Mesodermal cell (in vitro differentiated cells): ENCODE data around the gene COL4A2.

Source experiments
- H3K27ac ChIP-seq: 2 replicates; pipeline ENCODE4 v1.7.0; 2013; ENCODE audit warnings: mild to moderate bottlenecking, low read depth, low read length, moderate library complexity; ENCODE audit not compliant: severe bottlenecking
- H3K36me3 ChIP-seq: 2 replicates; pipeline ENCODE4 v1.7.1; 2013; ENCODE audit warnings: mild to moderate bottlenecking, low read length, moderate library complexity; ENCODE audit not compliant: control insufficient read depth, insufficient read depth
- H3K4me1 ChIP-seq: one replicate; pipeline ENCODE4 v1.7.1; 2013; ENCODE audit warnings: mild to moderate bottlenecking, low read length; ENCODE audit not compliant: insufficient read depth, control insufficient read depth, poor library complexity, severe bottlenecking
- H3K4me3 ChIP-seq: 2 replicates; pipeline ENCODE4 v1.7.0; 2013; ENCODE audit warnings: low read length, control low read depth, mild to moderate bottlenecking; ENCODE audit not compliant: insufficient read depth, poor library complexity, severe bottlenecking; ENCODE audit errors: extremely low read depth
- H3K9me3 ChIP-seq: 2 replicates; pipeline ENCODE4 v1.7.1; 2013; ENCODE audit warnings: mild to moderate bottlenecking, low read length, moderate library complexity; ENCODE audit not compliant: control insufficient read depth
- WGBS, 2 experiments: methylation state at CpG; one replicate each; pipeline ENCODE4 v1.1.5; 2013; ENCODE audit warnings: missing lambda C conversion rate in 2 of 2; ENCODE audit not compliant: insufficient coverage in 2 of 2; 5-methylcytosine and 5-hydroxymethylcytosine counted together

COL4A2 gene

DNA sequence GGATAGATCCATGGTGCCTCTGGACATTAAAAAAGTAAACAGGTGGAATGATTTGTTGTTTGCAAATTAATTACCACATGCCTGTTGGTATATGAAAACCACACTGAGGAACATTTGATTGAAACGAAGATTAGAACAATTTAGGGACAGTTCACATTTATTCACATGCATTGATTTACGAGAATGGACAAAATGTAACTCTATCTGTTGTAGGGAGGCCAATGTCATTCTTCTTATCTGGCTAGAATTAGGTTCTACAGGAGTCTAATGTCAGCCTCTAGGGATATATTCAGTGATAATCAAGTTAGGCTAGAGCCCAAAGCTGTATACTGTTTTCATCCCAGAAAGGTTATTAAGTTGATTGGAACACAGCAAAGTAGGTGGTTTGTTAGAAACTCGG lies 125.4 kb downstream of the COL4A2 start:
- no peak overlapping the region for H3K4me3 ChIP-seq
- no peak overlapping the region for H3K27ac ChIP-seq
- H3K9me3 ChIP-seq: no peaks in the 10 kb centered on the region
- 90 to 100% methylated on average over 3 of the region's 3 CpGs for WGBS, 2 experiments
- H3K4me1 ChIP-seq: no peaks in the 10 kb centered on the region
- peaks cover 97% of the 10 kb centered on the region for H3K36me3 ChIP-seq

DNA sequence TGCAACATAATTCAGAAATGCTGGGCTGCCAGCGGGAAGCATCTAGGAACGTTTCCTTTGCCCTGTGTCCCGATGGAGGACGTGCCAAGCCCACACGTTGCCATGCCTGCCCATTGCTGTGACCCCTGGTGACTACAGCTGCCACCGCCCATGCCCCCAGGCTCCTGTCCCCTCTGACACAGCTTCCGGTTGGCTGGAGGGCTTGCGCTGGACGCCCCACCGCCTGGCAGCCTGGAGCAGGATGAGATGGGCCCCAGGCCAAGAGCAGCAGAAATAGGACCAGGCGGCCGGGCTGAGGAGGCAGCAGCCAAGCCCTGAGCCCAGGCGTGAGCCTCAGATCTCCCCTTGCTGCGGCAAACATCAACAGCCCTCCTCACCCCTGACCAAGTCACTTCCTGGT lies 125.9 kb downstream of the COL4A2 start:
- Histone ChIP-seq H3K27ac (no peak overlapping the region), H3K4me3 (no peak overlapping the region), H3K9me3 (no peaks in the 10 kb centered on the region), H3K4me1 (no peaks in the 10 kb centered on the region), H3K36me3 (peaks cover 98% of the 10 kb centered on the region)
- WGBS, 2 experiments: 89 to 96% methylated on average over 13 to 14 of the region's 14 CpGs

DNA sequence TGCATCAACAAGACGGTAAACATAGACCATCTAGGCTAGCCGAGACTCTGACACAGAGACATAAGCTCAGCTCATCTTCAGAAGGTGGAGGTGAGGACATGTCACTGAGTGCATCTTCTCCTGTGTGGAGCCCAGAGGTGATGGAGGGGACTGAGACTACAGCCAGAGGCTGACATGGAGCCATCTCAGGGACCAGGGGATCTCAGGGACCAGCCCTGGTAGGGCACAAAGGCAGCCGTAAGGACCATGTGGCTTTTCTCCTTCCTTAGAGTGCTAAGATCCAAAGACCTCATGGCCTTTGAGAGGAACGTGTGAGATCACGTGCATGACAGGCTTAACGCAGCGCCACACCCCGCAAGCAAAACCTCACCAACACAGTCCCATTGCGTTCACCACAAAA lies 127.5 kb downstream of the COL4A2 start:
- H3K4me1 ChIP-seq: no peaks in the 10 kb centered on the region
- no peak overlapping the region for H3K4me3 ChIP-seq
- no peaks in the 10 kb centered on the region for H3K9me3 ChIP-seq
- WGBS, 2 experiments: 94 to 98% methylated on average over 8 to 9 of the region's 9 CpGs
- peaks cover 98% of the 10 kb centered on the region for H3K36me3 ChIP-seq
- no peak overlapping the region for H3K27ac ChIP-seq

DNA sequence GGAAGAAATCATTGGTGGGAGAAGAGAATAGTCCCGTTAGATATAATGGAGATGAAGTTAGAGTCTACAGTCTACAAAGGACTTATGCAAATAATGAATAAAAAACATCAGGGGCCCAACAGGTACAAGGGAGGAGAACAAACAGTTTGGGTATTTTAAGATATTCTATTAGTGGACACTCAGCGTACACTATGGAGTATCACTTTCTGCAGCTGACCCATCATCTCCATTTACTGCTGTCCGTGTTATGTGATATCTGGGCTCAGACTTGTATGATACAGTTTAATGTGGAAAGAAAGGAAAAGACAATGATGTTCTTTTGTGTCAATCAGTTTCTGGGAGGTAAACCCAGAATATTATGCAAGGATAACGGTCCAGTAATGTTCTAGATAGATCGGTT lies 128.2 kb downstream of the COL4A2 start:
- no peaks in the 10 kb centered on the region for H3K9me3 ChIP-seq
- H3K4me3 ChIP-seq: no peak overlapping the region
- 80 to 90% methylated on average over 2 of the region's 5 CpGs for WGBS, 2 experiments
- no peaks in the 10 kb centered on the region for H3K4me1 ChIP-seq
- no peak overlapping the region for H3K27ac ChIP-seq
- H3K36me3 ChIP-seq: peaks cover 100% of the 10 kb centered on the region

DNA sequence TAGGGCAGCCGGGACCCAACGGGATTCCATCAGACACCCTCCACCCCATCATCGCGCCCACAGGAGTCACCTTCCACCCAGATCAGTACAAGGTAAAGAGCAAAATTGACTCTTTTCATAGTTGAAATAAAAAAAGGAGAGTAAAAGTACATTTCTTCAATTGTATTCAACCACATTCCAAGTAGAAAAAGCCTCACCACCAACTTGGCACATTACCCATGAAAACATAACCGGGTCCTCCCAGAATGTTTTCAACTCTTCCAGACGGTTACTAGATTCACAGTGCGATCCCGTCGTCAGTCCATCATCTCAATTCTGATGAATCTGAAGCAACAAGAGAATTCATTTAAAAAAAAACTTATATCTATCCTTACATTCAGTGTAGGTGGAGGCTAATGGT lies 129.2 kb downstream of the COL4A2 start:
- 94 to 100% methylated on average over 5 of the region's 9 CpGs for whole genome bisulfite sequencing, 2 experiments
- H3K27ac ChIP-seq: no peak overlapping the region
- no peaks in the 10 kb centered on the region for H3K9me3 ChIP-seq
- H3K4me3 ChIP-seq: no peak overlapping the region
- H3K4me1 ChIP-seq: no peaks in the 10 kb centered on the region
- H3K36me3 ChIP-seq: peaks cover 100% of the 10 kb centered on the region

DNA sequence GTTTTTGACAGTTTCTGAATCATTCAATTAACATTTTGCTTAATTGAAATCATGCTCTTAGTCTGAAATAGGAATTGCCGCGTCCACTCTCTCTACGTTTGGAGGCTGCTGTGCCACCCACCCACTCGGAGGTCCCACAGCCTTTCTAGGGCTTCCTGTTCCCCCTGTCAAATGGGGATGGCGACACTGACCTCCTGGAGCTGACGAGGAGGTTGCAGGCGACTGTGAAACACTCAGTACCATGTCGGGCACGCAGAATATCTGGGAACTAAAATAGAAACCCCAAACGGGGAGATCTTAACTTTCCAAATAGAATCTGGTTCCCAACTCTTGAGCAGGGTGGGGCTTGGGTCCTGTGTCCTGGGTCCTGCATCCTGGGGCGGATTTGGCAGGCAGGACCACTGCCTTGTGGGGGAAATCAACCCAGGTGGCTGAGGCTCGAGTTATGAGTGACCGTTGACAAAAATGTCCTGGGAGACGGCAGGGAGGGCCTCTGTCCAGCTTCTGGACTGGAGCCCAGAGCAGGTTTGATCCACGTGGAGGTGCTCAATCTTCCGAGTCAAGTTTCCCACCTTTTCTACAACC lies 129.8 kb downstream of the COL4A2 start:
- Histone ChIP-seq H3K36me3 (peaks cover 99% of the 10 kb centered on the region), H3K4me1 (no peaks in the 10 kb centered on the region), H3K27ac (no peak overlapping the region), H3K4me3 (no peak overlapping the region), H3K9me3 (no peaks in the 10 kb centered on the region)
- WGBS, 2 experiments: 92 to 97% methylated on average over 16 of the region's 16 CpGs

DNA sequence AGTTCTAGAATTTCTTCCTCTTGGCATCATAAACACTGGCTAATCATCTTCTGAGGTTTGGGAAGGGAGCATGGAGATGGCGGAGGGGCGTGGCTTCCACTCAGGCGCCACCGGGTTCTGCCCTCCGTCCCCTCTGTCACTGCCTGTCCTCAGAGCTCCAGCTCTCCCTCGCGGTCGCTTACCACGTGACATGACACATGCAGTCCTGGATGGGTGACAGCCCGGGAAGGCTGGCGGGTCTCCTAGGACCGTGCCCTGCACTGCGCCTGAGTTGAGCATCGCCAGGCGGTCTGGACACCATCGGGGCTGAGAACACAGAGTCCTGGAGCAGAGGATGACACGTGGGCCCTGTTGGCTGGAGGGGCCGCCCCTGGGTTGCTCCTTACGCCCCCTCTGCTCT lies 131.1 kb downstream of the COL4A2 start:
- Histone ChIP-seq H3K9me3 (no peaks in the 10 kb centered on the region), H3K27ac (no peak overlapping the region), H3K4me3 (no peak overlapping the region), H3K36me3 (peaks cover 99% of the 10 kb centered on the region), H3K4me1 (no peaks in the 10 kb centered on the region)
- 90 to 92% methylated on average over 16 to 19 of the region's 19 CpGs for WGBS, 2 experiments

DNA sequence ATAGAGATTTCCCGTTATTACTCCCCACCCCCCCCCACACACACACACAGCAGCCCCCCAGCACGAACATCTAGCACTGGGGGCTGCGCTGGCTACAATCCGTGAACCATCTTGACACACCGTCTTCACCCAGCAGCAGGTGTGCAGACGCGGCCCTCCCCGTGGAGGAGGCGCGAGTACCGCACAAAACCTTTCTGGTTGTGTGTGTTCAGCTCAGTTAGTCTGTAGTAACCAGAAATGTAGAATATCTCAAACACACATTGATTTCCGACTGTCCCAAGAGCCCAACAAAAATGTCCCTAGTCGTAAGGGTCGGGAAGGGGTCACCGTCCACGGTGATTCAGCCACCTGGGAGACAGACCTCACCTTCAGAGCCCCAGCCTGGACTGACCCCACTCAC lies 131.7 kb downstream of the COL4A2 start:
- no peaks in the 10 kb centered on the region for H3K9me3 ChIP-seq
- H3K27ac ChIP-seq: no peak overlapping the region
- WGBS, 2 experiments: 94 to 95% methylated on average over 7 to 9 of the region's 16 CpGs
- H3K36me3 ChIP-seq: peaks cover 99% of the 10 kb centered on the region
- H3K4me3 ChIP-seq: no peak overlapping the region
- peaks cover 3% of the 10 kb centered on the region for H3K4me1 ChIP-seq

DNA sequence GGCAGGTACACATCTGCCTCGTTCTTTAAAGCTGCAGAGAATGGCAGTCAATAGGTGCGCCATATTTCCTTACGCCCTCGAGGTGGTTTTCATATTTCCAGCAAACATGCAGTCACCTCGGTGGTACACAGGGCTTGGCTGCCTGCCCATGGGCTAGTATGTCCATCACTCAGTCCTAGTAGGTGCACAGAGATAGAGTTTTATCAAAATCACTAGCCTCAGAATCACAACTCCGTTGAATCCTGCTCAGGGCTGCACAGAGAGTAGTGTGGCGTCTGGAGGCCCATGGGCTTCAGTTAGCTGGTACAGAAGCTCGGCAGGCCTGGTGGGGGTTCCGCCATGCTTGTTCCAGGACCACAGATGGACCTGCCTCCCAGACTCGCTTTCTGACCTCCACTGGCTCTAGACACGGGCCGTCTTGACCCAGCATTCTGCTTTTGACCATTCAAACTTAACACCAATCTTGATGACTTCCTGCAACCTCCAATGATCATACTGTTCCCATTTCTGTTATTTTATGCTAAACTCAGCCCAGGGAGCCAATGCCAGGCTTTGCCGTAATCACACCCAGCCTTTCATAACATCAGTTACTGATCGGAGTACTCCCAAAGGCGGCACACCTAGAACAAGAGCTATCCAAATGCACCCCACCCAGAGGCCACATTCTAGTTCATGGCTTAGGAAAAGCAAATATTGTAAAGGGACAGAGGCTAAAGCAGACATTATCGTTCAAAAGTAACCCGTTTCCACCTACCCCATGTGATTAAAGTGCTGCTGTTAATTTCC lies 134.1 kb downstream of the COL4A2 start:
- H3K27ac ChIP-seq: no peak overlapping the region
- H3K36me3 ChIP-seq: peaks cover 99% of the 10 kb centered on the region
- 90 to 97% methylated on average over 14 to 15 of the region's 17 CpGs for WGBS, 2 experiments
- no peaks in the 10 kb centered on the region for H3K9me3 ChIP-seq
- H3K4me1 ChIP-seq: peaks cover 3% of the 10 kb centered on the region
- no peak overlapping the region for H3K4me3 ChIP-seq

DNA sequence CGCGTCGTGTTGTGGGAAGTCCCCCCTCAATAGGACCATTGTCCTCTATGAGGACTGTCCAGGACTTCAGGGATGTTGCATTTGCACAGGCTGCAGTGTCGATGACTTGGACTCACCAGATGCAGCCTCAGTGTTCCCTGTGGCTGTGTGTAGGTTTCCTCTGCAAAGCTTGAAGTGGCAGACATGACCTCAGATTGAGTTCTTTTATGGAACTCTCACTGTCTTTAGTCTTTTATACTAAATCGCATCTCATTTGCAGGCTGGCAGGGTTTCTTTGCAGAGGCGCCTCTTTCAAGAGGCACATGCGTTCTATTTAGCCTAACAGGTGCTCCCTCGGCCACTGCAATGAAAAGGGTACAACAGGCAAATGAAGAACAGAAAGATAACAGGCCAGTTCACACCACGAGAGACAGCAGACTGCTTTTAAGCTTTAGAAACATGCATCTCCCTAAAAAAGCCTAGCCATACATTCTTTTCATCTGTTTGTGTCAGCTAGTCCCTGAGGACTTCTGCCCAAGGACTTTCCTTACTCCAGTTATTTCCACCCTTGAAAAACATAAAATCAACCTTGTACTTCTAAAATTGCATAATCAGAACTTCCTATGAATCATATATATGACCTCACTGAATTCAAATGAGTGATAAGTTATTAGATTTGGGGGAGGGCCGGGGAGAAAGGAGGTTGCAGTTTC lies 136.0 kb downstream of the COL4A2 start:
- 93 to 96% methylated on average over 9 of the region's 10 CpGs for WGBS, 2 experiments
- Histone ChIP-seq H3K4me1 (peaks cover 20% of the 10 kb centered on the region), H3K9me3 (no peaks in the 10 kb centered on the region), H3K36me3 (peaks cover 98% of the 10 kb centered on the region), H3K4me3 (no peak overlapping the region), H3K27ac (no peak overlapping the region)
